Kidney (tissue), 14 donors: ENCODE measurements around the gene LY6G6D. TPM values are rescaled to one million over a fixed set of nuclear protein-coding genes. Genes with fewer than 3 reads are reported as not detected.

ENCODE experiments used
- DNase-seq, 5 donors: peaks; one replicate each; pipeline ENCODE4 v3.0.0-alpha.2; 2013 to 2020
- FAIRE-seq: peaks from 2 replicates; lab custom pipeline; 2012; peaks lifted over from hg19 to GRCh38; lab: Jason Lieb, UNC
- H3K27ac ChIP-seq, 2 donors: one replicate each; pipeline ENCODE4 v1.7.0; 2013; ENCODE audit warnings: low read depth in 2 of 2, low read length in 2 of 2, inconsistent platforms in 1 of 2
- H3K27me3 ChIP-seq: one replicate; pipeline ENCODE4 v1.7.1; 2013; ENCODE audit warnings: low read length, inconsistent platforms; ENCODE audit not compliant: control insufficient read depth, insufficient read depth
- H3K36me3 ChIP-seq, 3 donors: one replicate each; pipeline versions ENCODE4 v1.7.0 to v1.7.1; 2013; ENCODE audit warnings: low read length in 3 of 3, control low read depth in 1 of 3, inconsistent platforms in 1 of 3; ENCODE audit not compliant: insufficient read depth in 3 of 3, control insufficient read depth in 2 of 3
- H3K4me1 ChIP-seq, 3 donors: one replicate each; pipeline versions ENCODE4 v1.7.0 to v1.7.1; 2013; ENCODE audit warnings: low read length in 3 of 3, inconsistent platforms in 1 of 3, low read depth in 1 of 3; ENCODE audit not compliant: control insufficient read depth in 2 of 3, insufficient read depth in 2 of 3
- H3K4me3 ChIP-seq, 3 donors: one replicate each; pipeline versions ENCODE4 v1.7.0 to v1.8.1; 2013; ENCODE audit warnings: low read length in 3 of 3, control low read depth in 1 of 3, inconsistent platforms in 1 of 3
- H3K9ac ChIP-seq, 3 donors: one replicate each; pipeline versions ENCODE4 v1.7.0 to v1.7.1; 2013; ENCODE audit warnings: low read length in 3 of 3, control low read depth in 1 of 3, inconsistent platforms in 1 of 3
- H3K9me3 ChIP-seq, 3 donors: one replicate each; pipeline versions ENCODE4 v1.7.0 to v1.7.1; 2013; ENCODE audit warnings: low read length in 3 of 3, control low read depth in 1 of 3, inconsistent platforms in 1 of 3; ENCODE audit not compliant: control insufficient read depth in 2 of 3, insufficient read depth in 1 of 3
- intact Hi-C: fragments of 100-400 bp; cut with DNase I; formaldehyde crosslinking; loops from one replicate; pipeline ENCODE4 v1.11.1; 2022
- polyA plus RNA-seq: library from polyadenylated mRNA; stranded (reverse); fragments of 350-450 nt; fragmentation: Illumina TruSeq; extraction: RNeasy Lipid Tissue Mini Kit (QIAGEN cat#74804); gene quantifications from one replicate; pipeline ENCODE4 v1.2.3, GENCODE V29; 2014; ENCODE audit warnings: low read depth, low replicate concordance; ENCODE audit not compliant: insufficient read depth
- total RNA-seq: library from RNA; stranded (reverse); fragmentation: NEBNext Ultra II Directional; extraction: Animal tissue kit (Norgen Biotek cat#: 25700); gene quantifications from one replicate; pipeline ENCODE4 v1.2.1, GENCODE V29; 2021
- TF ChIP-seq, protein P1 (sequence below): IDR thresholded peaks from 3 replicates; pipeline ENCODE4 v1.5.1; 2012; ENCODE audit warnings: mild to moderate bottlenecking, moderate library complexity, borderline replicate concordance; ENCODE audit not compliant: insufficient read depth; ENCODE audit errors: extremely low read depth
- donor health status: control.
- donor health status: control.
- donor health status: control.
- donor health status: control.
- donor health status: control.
- donor health status: DM: yes; HTN: yes; CAD: no.
- donor health status: Normal renal cell carcinoma (clear cell type).

LY6G6D gene
- total and polyA plus RNA-seq, 2 donors from 2014 or later, result not detected

DNA sequence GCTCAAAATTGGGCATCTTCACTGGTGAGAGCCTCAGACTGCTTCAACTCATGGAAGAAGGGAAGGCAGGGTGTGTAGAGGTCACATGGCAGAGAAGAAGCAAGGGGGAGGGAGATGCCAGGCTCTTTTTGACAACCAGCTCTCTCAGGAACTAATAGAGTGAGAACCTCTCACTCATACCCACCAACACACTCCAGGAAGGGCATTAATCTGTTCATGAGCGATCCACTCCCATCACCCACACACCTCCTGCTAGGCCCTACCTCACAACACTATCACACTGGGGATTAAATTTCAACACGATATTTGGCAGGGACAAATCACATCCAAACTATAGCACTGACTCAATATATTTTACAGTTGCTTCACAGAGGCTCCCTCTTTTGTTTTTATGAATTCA lies 26.7 kb downstream of the LY6G6D start:
- FAIRE-seq (no peak), DNase-seq (peak in 1 of 5 donors; percentile 5)
- Histone ChIP-seq H3K9me3 (no peaks in the 10 kb centered on the region), H3K4me3 (no peak overlapping the region), H3K4me1 (peaks cover 10 to 27% (median 24%) of the 10 kb centered on the region in 3 donors), H3K27me3 (no peaks in the 10 kb centered on the region), H3K9ac (no peak overlapping the region), H3K36me3 (peaks cover 0 to 2% (median 0%) of the 10 kb centered on the region in 3 donors), H3K27ac (no peak overlapping the region)
- TF ChIP-seq, protein P1, sequence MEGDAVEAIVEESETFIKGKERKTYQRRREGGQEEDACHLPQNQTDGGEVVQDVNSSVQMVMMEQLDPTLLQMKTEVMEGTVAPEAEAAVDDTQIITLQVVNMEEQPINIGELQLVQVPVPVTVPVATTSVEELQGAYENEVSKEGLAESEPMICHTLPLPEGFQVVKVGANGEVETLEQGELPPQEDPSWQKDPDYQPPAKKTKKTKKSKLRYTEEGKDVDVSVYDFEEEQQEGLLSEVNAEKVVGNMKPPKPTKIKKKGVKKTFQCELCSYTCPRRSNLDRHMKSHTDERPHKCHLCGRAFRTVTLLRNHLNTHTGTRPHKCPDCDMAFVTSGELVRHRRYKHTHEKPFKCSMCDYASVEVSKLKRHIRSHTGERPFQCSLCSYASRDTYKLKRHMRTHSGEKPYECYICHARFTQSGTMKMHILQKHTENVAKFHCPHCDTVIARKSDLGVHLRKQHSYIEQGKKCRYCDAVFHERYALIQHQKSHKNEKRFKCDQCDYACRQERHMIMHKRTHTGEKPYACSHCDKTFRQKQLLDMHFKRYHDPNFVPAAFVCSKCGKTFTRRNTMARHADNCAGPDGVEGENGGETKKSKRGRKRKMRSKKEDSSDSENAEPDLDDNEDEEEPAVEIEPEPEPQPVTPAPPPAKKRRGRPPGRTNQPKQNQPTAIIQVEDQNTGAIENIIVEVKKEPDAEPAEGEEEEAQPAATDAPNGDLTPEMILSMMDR, result no peak
- intact Hi-C loops, result no loop called here

DNA sequence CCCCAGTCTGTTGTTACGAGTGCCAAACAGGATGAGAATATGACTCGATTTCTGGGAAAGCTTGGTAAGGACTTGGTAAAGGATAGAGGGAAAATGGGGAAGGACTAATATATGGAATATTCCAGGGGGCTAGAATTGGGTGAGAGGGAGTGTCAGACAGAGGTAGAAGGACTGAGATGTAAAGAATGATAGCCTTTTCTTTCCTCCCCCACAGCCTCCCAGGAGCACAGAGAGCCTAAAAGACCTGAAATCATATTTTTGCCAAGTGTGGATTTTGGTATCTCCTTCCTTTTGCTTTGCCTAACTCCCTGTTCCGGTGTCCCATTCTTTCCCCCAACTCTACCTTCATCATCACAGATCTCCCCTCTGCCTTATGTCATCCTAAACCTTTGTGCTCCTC lies 27.7 kb downstream of the LY6G6D start:
- Histone ChIP-seq H3K9ac (no peak overlapping the region), H3K36me3 (peaks cover 2 to 3% (median 3%) of the 10 kb centered on the region in 3 donors), H3K4me1 (peaks cover 6 to 16% (median 15%) of the 10 kb centered on the region in 3 donors), H3K9me3 (no peaks in the 10 kb centered on the region), H3K4me3 (no peak overlapping the region), H3K27ac (no peak overlapping the region), H3K27me3 (no peaks in the 10 kb centered on the region)
- DNase-seq (no peak), FAIRE-seq (no peak)
- intact Hi-C loops, result no loop called here
- TF ChIP-seq, protein P1, result no peak

DNA sequence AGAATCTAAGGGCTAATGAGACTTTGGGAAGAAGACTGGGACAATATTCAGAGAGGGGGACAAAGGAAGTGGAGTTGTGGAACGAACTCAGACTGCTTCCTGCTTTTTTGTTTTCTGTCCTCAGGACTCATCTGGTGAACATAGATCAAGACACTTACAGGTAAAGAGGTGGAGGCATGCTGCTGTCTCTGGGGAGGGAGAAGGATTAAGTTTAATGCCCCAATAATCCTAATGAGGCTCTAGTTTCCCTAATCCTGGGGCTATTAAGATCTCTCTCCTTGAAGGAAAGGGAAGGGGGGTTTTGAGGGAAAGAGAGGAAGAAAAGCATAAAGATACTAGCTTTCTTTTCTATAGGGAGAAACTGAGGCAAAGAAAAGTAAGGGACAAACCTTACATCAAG lies 29.3 kb downstream of the LY6G6D start:
- H3K4me3 ChIP-seq, result no peak overlapping the region

More for the DNA sequence above, 29.3 kb downstream of the LY6G6D start:
- peaks cover 2 to 3% (median 3%) of the 10 kb centered on the region in 3 donors for H3K36me3 ChIP-seq
- H3K27me3 ChIP-seq, result no peaks in the 10 kb centered on the region
- intact Hi-C loops, result no loop called here
- no peak overlapping the region for H3K9ac ChIP-seq
- H3K9me3 ChIP-seq, result no peaks in the 10 kb centered on the region
- TF ChIP-seq, protein P1, result no peak
- FAIRE-seq, result no peak
- no peak overlapping the region for H3K27ac ChIP-seq
- DNase-seq, result no peak
- H3K4me1 ChIP-seq, result peaks cover 0 to 4% (median 4%) of the 10 kb centered on the region in 3 donors
